Retinal pigment epithelial cell (primary cell): ENCODE data around the gene EGFL7.

ENCODE experiments used
- DNase-seq: peaks from one replicate; pipeline ENCODE4 v3.0.0-alpha.2; 2010; ENCODE audit warnings: low read depth
- H3K4me3 ChIP-seq: 2 replicates; pipeline ENCODE4 v1.5.1; 2011; ENCODE audit warnings: mild to moderate bottlenecking, low read length, control low read depth, moderate library complexity
- CTCF ChIP-seq: conservative IDR thresholded peaks from 2 replicates; pipeline ENCODE4 v1.5.1; 2011; ENCODE audit warnings: low read depth, low read length, control low read depth, inconsistent platforms

The EGFL7 gene

DNA sequence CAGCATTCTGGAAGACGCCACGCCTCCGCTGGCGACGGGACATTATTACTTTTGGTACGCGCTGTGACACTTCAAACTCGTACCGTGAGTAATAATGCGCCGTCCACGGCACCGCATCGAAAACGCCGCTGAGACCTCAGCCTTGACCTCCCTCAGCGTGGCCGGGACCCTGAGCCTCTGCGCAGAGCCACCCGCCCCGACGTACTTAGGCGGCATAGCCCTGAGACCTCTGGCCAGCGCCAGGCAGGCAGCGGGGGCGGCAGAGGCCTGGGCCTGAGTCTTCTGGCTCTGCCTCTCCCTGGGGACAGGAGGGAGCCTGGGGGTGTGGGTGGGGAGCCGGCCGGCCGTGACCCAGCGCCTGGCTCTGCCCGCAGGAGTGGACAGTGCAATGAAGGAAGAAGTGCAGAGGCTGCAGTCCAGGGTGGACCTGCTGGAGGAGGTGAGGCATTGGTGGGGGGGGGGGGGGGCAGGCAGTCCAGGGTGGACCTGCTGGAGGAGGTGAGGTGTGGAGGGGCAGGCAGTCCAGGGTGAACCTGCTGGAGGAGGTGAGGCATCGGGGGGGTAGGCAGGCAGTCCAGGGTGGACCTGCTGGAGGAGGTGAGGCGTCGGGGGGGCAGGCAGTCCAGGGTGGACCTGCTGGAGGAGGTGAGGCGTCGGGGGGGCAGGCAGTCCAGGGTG, 8.0 kb downstream of the EGFL7 start:
- no peak for TF ChIP-seq CTCF
- DNase-seq, result no peak
- H3K4me3 ChIP-seq, result no peak overlapping the region

DNA sequence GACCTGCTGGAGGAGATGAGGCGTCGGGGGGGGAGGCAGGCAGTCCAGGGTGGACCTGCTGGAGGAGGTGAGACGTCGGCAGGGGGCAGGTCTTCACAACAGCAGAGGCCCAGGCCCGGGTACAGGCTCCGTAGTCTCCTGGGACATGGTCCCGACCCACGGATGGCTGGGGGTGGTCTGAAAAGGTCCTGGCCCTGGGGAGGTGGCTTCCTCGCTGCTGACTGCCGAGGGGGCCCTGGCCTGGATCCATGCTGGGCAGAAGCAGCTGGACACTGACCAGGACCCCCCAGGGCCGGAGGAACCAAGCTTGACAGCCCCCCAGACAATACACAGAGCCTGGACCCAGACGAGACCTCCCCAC, 8.5 kb downstream of the EGFL7 start:
- H3K4me3 ChIP-seq, result no peak overlapping the region
- no peak for TF ChIP-seq CTCF
- DNase-seq, result no peak

- peak; percentile 91 for TF ChIP-seq CTCF
- DNase-seq, result no peak
- no peak overlapping the region for H3K4me3 ChIP-seq
These were observed 9.1 kb downstream of the EGFL7 start for GRCh38 chr9:136671646-136672430.

DNA sequence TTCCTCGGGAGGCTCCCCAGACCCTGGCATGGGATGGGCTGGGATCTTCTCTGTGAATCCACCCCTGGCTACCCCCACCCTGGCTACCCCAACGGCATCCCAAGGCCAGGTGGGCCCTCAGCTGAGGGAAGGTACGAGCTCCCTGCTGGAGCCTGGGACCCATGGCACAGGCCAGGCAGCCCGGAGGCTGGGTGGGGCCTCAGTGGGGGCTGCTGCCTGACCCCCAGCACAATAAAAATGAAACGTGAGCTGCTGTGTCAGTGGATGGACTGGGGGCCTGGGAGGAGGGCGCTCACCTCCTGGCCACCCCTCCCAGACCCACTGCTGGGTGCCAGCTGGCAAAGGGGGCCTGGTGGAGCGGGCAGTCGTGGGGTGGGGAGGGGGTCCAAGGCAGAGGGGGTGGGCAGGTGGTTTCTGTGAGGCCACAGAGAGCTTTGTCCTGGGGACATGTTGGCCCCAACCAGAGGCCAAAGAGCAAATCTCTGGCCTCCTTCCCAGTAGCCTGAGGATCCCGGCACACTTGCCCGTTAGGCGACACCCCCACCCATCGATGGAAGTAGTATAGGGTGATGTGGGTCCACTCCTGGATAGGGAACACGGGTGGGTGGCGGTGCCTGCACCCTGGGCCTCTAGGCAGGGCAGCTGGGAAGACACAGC, 9.8 kb downstream of the EGFL7 start:
- TF ChIP-seq CTCF, result no peak
- no peak overlapping the region for H3K4me3 ChIP-seq
- no peak for DNase-seq

- no peak for DNase-seq
- H3K4me3 ChIP-seq, result no peak overlapping the region
- TF ChIP-seq CTCF, result no peak
These were observed 10.6 kb downstream of the EGFL7 start for GRCh38 chr9:136673088-136673974.

- no peak for TF ChIP-seq CTCF
- DNase-seq, result no peak
- H3K4me3 ChIP-seq, result no peak overlapping the region
These were observed 11.5 kb downstream of the EGFL7 start for GRCh38 chr9:136673975-136674785.
